GM12892 (cell line): ENCODE data around the gene ARHGAP22.

Experiments used
- DNase-seq: peaks from one replicate; pipeline ENCODE4 v3.0.0; 2011; ENCODE audit not compliant: insufficient read length
- FAIRE-seq: peaks from 2 replicates; lab custom pipeline; 2011; peaks lifted over from hg19 to GRCh38; lab: Jason Lieb, UNC
- POLR2A ChIP-seq: IDR thresholded peaks from 2 replicates; pipeline ENCODE4 v1.6.1; 2011; ENCODE audit warnings: low read depth, low read length, control low read depth
- POLR2AphosphoS5 ChIP-seq: IDR thresholded peaks from 2 replicates; pipeline ENCODE4 v1.6.1; 2011; ENCODE audit warnings: low read depth, low read length, control low read depth
- TAF1 ChIP-seq: IDR thresholded peaks from 2 replicates; pipeline ENCODE4 v1.6.1; 2011; ENCODE audit warnings: low read depth, mild to moderate bottlenecking, control low read depth, low read length, borderline replicate concordance

Gene ARHGAP22

DNA sequence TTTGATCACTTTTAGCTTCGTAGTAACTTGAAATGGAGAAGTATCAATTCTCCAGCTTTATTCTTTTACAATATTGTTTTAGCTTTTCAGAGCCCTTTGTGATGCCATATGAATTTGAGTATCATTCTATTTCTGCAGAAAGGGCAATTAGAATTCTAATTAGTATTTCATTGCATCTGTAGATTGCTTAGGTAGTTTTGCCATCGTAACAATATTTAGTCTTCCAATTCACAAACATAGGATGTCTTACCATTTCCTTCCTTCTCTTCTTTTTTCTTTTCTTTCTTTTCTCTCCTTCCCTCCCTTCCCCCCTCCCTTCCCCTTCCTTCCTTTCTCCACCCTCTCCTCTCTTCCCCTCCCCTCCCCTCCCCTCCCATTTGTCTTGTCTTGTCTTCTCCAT, 193.4 kb downstream of the ARHGAP22 start:
- no peak for FAIRE-seq
- TF ChIP-seq POLR2AphosphoS5 (no peak), TAF1 (no peak), POLR2A (no peak)
- no peak for DNase-seq

- DNase-seq (no peak), FAIRE-seq (peak; percentile 17)
- TF ChIP-seq POLR2AphosphoS5 = no peak
- no peak for TF ChIP-seq TAF1
- no peak for TF ChIP-seq POLR2A
Observed at GRCh38 chr10:48410503-48410902, 194.4 kb downstream of the ARHGAP22 start.

DNA sequence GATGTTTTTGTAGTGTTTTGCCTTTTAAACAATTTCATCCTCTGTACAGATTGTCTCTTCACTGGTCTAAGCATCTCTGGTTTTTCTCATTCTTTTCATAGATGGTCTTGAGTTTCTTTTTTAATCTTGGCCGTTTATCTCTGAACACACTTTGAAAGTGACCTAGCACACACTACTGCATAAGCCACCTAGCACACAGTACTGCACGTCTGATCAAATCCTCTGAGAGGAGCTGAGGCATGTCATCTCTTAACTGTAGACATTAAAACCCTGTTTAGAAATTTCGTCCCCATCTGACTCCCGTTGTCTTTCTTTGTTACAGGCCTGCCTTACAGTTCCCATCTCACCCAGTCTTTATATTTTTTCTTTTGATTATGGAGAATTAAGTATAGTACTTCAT, 198.2 kb downstream of the ARHGAP22 start:
- FAIRE-seq (no peak), DNase-seq (no peak)
- no peak for TF ChIP-seq TAF1
- no peak for TF ChIP-seq POLR2AphosphoS5
- TF ChIP-seq POLR2A = no peak

DNA sequence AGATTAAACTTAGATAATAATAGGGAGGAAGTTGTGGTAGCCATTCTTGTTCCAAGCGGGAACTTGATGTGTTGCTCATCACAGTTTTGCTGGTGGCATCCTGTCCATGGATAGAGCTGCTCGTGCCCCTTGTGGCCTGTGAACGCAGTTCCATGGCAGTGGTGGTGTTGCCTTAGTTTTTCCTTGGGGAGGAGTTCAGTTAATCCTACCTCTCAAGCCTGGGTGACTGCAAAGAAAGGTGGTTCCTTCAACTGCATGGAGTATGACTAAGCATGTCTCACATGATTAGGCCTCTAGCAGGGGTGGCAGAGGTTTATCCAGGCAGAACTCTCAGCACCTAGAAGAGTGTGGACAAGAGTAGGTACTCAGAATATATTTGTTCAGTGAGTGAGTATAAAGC, 198.7 kb downstream of the ARHGAP22 start:
- no peak for FAIRE-seq
- no peak for DNase-seq
- no peak for TF ChIP-seq POLR2A
- TF ChIP-seq POLR2AphosphoS5 = no peak
- no peak for TF ChIP-seq TAF1

GRCh38 chr10:48404646-48405045, 200.2 kb downstream of the ARHGAP22 start:
- no peak for FAIRE-seq
- TF ChIP-seq POLR2A (no peak), POLR2AphosphoS5 (no peak), TAF1 (no peak)
- no peak for DNase-seq

DNA sequence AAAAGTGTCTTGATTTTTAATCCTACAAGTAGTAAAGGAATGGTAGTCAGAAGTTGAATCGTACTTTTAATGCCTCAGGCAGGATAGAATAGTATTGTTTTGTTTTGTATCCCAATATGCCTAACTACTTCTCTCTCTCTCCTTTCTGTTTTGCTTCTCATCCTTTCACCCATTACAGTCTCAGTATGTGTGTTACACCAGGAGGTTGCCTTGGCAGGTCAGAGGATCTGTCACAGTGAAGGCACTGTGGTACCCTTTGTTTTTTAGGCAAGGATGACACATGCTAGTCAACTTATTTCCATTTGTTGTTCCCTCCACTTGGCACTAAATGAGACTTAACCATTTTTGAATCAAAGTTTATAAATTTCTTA, 204.0 kb downstream of the ARHGAP22 start:
- DNase-seq (no peak), FAIRE-seq (no peak)
- no peak for TF ChIP-seq POLR2A
- no peak for TF ChIP-seq TAF1
- no peak for TF ChIP-seq POLR2AphosphoS5

DNA sequence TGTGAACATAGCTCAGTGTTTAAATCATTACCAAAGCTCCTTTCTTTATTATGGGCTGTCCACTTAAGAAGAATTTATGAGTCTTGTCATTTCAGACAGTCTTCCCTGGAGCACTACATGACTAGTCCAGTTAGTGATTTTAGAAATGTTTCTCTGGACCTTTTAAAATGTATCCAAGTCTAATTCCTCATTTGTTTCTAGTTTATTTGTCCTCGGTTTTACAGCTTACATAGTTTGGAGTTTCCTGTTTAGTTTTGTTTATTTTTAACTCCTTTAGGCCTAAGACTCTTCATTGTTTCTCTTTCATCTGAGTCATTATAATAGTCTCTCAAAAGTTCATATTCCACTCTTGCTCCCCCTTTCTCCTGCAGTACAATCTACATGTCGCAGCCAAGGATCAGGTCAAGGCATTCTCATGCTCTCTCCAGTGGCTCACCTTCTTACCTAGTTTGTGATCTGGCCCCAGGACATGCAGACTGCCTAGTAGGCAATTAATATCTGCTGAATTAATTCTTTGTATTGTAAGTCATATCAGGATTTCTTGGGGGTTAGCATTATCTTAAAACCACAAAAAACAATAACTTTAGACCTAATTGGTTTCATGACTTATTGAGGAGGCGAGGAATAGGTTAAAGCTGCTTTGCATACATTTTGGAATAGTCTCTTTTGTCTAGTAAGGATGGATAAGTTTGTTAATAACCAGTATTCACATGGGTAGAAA, 204.6 kb downstream of the ARHGAP22 start:
- TF ChIP-seq POLR2A (no peak), TAF1 (no peak), POLR2AphosphoS5 (no peak)
- no peak for FAIRE-seq
- DNase-seq = no peak

DNA sequence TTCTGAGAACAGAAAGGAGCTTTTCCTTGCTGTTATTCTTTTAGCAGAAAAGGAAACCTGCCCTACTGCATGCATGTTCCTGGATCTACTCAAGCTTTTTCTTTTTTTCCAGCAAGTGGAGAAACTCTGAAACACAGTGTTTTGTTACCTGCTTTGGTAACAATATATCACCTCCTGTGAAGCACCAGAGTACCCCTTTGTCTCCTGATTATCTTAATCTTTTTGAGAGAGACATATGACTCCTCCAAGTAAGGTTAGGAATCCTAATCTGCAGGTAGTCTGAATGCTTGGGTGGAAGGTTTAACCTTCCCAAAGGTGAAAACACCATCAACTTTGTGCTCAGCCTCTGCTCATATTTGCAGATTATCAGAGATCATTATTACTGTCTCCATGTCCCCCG, 205.3 kb downstream of the ARHGAP22 start:
- FAIRE-seq (no peak), DNase-seq (no peak)
- TF ChIP-seq POLR2A (no peak), TAF1 (no peak), POLR2AphosphoS5 (no peak)

- no peak for TF ChIP-seq TAF1
- TF ChIP-seq POLR2AphosphoS5 = no peak
- no peak for TF ChIP-seq POLR2A
- DNase-seq (no peak), FAIRE-seq (no peak)
Observed at GRCh38 chr10:48399056-48399541, 205.8 kb downstream of the ARHGAP22 start.

GRCh38 chr10:48398261-48398660, 206.6 kb downstream of the ARHGAP22 start:
- FAIRE-seq = no peak
- TF ChIP-seq TAF1 (no peak), POLR2AphosphoS5 (no peak), POLR2A (no peak)
- no peak for DNase-seq
